Gastrocnemius medialis (tissue), 4 donors: ENCODE results near the gene MYCBP2.

Experiments used
- CTCF ChIP-seq, 5 experiments: fragments of 450-650 bp in 3 of 5; fragments of 200-600 bp in 2 of 5; sonication (generic) in 2 of 5; IDR thresholded peaks in 4 of 5; conservative IDR thresholded peaks in 1 of 5; 1 replicate in 4 of 5; 2 replicates in 1 of 5; pipeline ENCODE4 v1.5.1; 2016 to 2019; ENCODE audit warnings: antibody characterized with exemption in 5 of 5, mild to moderate bottlenecking in 3 of 5, moderate library complexity in 3 of 5
- POLR2A ChIP-seq, 2 donors: fragments of 450-650 bp; IDR thresholded peaks; one replicate each; pipeline ENCODE4 v1.6.1; 2017; ENCODE audit warnings: antibody characterized with exemption in 2 of 2, mild to moderate bottlenecking in 2 of 2, moderate library complexity in 2 of 2

- TF ChIP-seq CTCF (IDR thresholded peaks at IDR 0.05 in 4 of 5, conservative IDR thresholded peaks at IDR 0.05 in 1 of 5) (no peak), POLR2A (IDR thresholded peaks at IDR 0.05) (no peak)
Observed at GRCh38 chr13:77222000-77222690, 104.7 kb downstream of the MYCBP2 start.
